Measurements from ENCODE around the gene MBD1. TPM values are rescaled to one million over a fixed set of nuclear protein-coding genes. Genes with fewer than 3 reads are reported as not detected.

MBD1 gene
- total and polyA plus RNA-seq, 2 of the 13 experiments (the other 11 are each of a cell fraction or from before 2014, with no cell fraction given): 25.5 to 28.6 TPM

GRCh38 chr18:50240080-50240563, 41.2 kb downstream of the MBD1 start:
- peaks cover 10% of the 10 kb centered on the region; the same call in 1 of the 2 replicates for H3K9me3 ChIP-seq (ENCODE audit: low read length)
- H3K79me2 ChIP-seq (ENCODE audit: insufficient read depth, low read length): no peaks in the 10 kb centered on the region
- no peak for TF ChIP-seq ZNF580 (CRISPR knock-in tag; IDR thresholded peaks at IDR 0.05; ENCODE audit: borderline replicate concordance, low read depth)
- no peak for TF ChIP-seq ZNF782 (CRISPR knock-in tag; IDR thresholded peaks at IDR 0.05; ENCODE audit: borderline replicate concordance)
- TF ChIP-seq FOXK1 (CRISPR knock-in tag; IDR thresholded peaks at IDR 0.05; ENCODE audit: borderline replicate concordance, low read depth): no peak
- TF ChIP-seq RNF2 (conservative IDR thresholded peaks at IDR 0.05; ENCODE audit: low read depth): no peak
- no peak overlapping the region for H3K4me2 ChIP-seq (ENCODE audit: low read depth, low read length)
- FAIRE-seq (no peak), DNase-seq (ENCODE audit: low spot score) (no peak), ATAC-seq (no peak)
- POLR2A ChIA-PET: no interaction called here
- in situ Hi-C loops (cut with HindIII; ENCODE audit: extremely low pct_ligation_motif_present, low pct_unique_long_range_greater_than_20kb): no loop called here
- H4K20me1 ChIP-seq (ENCODE audit: insufficient read depth, low read length): no peaks in the 10 kb centered on the region
- intact Hi-C loops (cut with micrococcal nuclease; ENCODE audit: unreplicated experiment): no loop called here
- no TSS peak for BruUV-seq (replicated peaks)
- no peaks in the 10 kb centered on the region; a peak in 1 of 5 replicates for H3K27me3 ChIP-seq (ENCODE audit: control insufficient read depth in 1 of 2, insufficient read depth in 2 of 2, low read length in 2 of 2)
- H3K36me3 ChIP-seq (replicated peaks in 1 of 2; ENCODE audit: control insufficient read depth in 1 of 2, insufficient read depth in 2 of 2, low read length in 2 of 2): no peaks in the 10 kb centered on the region
- CTCF ChIA-PET (ENCODE audit: low intra/inter-chr PET ratio, low total read pairs): no interaction called here
- H3K4me1 ChIP-seq (ENCODE audit: insufficient read depth, low read length): no peaks in the 10 kb centered on the region
- WGBS (ENCODE audit: low lambda C conversion rate): 29% methylated on average over 3 of the region's 3 CpGs
- H3K4me3 ChIP-seq (replicated peaks in 1 of 3; ENCODE audit: insufficient read depth in 1 of 3, low read depth in 2 of 3, low read length in 3 of 3): no peak overlapping the region
- no peak overlapping the region for H3K27ac ChIP-seq (ENCODE audit: extremely low read length, insufficient read depth, low read length)
- H3K9ac ChIP-seq (ENCODE audit: insufficient read depth, low read depth, low read length): no peak overlapping the region
- H2AFZ ChIP-seq (ENCODE audit: low read length): no peak overlapping the region

- Histone ChIP-seq H3K9ac (ENCODE audit: insufficient read depth, low read depth, low read length) (no peak overlapping the region), H3K4me2 (ENCODE audit: low read depth, low read length) (no peak overlapping the region), H3K4me3 (replicated peaks in 1 of 3; ENCODE audit: insufficient read depth in 1 of 3, low read depth in 2 of 3, low read length in 3 of 3) (no peak overlapping the region), H3K79me2 (ENCODE audit: insufficient read depth, low read length) (no peaks in the 10 kb centered on the region), H3K4me1 (ENCODE audit: insufficient read depth, low read length) (no peaks in the 10 kb centered on the region), H3K27ac (ENCODE audit: extremely low read length, insufficient read depth, low read length) (no peak overlapping the region), H4K20me1 (ENCODE audit: insufficient read depth, low read length) (no peaks in the 10 kb centered on the region), H3K36me3 (replicated peaks in 1 of 2; ENCODE audit: control insufficient read depth in 1 of 2, insufficient read depth in 2 of 2, low read length in 2 of 2) (no peaks in the 10 kb centered on the region), H2AFZ (ENCODE audit: low read length) (no peak overlapping the region), H3K9me3 (ENCODE audit: low read length) (no peaks in the 10 kb centered on the region), H3K27me3 (ENCODE audit: control insufficient read depth in 1 of 2, insufficient read depth in 2 of 2, low read length in 2 of 2) (peaks cover 0 to 11% of the 10 kb centered on the region in 2 experiments; a peak in 2 of 5 replicates)
- intact Hi-C loops (cut with micrococcal nuclease; ENCODE audit: unreplicated experiment): no loop called here
- FAIRE-seq (no peak), DNase-seq (ENCODE audit: low spot score) (no peak), ATAC-seq (no peak)
- ChIA-PET CTCF (ENCODE audit: low intra/inter-chr PET ratio, low total read pairs) (no interaction called here), POLR2A (no interaction called here)
- BruUV-seq (replicated peaks): no TSS peak
- 7% methylated on average over 2 of the region's 2 CpGs for WGBS (ENCODE audit: low lambda C conversion rate)
- in situ Hi-C loops (cut with HindIII; ENCODE audit: extremely low pct_ligation_motif_present, low pct_unique_long_range_greater_than_20kb): no loop called here
- TF ChIP-seq PAXIP1 (CRISPR knock-in tag; conservative IDR thresholded peaks at IDR 0.05) (no peak), SMAD1 (CRISPR knock-in tag; IDR thresholded peaks at IDR 0.05; ENCODE audit: borderline replicate concordance, low read depth) (no peak), THRA (CRISPR knock-in tag; IDR thresholded peaks at IDR 0.05; ENCODE audit: borderline replicate concordance) (no peak), ZNF276 (CRISPR knock-in tag; IDR thresholded peaks at IDR 0.05; ENCODE audit: low read depth) (no peak), FOSL2 (CRISPR knock-in tag; IDR thresholded peaks at IDR 0.05) (no peak), ZSCAN9 (CRISPR knock-in tag; IDR thresholded peaks at IDR 0.05; ENCODE audit: borderline replicate concordance) (no peak), RBM39 (IDR thresholded peaks at IDR 0.05; ENCODE audit: low read depth, low read length, poor library complexity, severe bottlenecking) (no peak)
Measured at GRCh38 chr18:50232419-50232818, 48.9 kb downstream of the MBD1 start.

Measured in HepG2 (cell line).